ENCODE data around the gene MGAT1. TPM values are rescaled to one million over a fixed set of nuclear protein-coding genes. Genes with fewer than 3 reads are reported as not detected.

The MGAT1 gene
- total and polyA plus RNA-seq, 2 experiments from 2014 or later: 23.7 to 81.4 TPM

DNA sequence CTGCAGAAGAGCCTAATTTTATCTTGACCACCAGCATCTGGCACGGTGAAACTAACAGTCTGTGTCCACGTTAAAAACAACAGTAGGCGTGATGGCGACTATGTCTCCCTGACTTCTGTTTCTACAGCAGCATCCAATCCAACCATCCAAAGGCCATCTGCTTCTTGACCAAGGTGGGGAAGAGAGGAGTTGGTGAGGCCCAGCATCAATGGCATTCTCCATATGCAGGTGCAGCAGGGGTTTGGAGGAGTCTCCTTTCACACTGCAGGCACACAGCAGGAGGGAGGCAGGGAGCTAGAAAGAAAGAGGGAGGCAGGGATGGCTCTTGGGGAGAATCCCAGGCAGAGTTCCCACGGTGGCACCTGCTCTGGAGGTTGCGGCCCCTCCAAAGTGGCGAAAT, 27.0 kb downstream of the MGAT1 start:
- H2AFZ ChIP-seq: no peak overlapping the region
- Mint-ChIP-seq H3K36me3 (ENCODE audit: low read depth) (peaks cover 19% of the 10 kb centered on the region), H3K9me3 (peaks cover 26% of the 10 kb centered on the region), H3K4me3 (no peak overlapping the region), H3K27ac (no peak overlapping the region), H3K4me1 (no peaks in the 10 kb centered on the region), H3K27me3 (ENCODE audit: insufficient read depth, low read depth, poor library complexity) (peaks cover 5% of the 10 kb centered on the region)
- no peaks in the 10 kb centered on the region for H4K20me1 ChIP-seq (replicated peaks; ENCODE audit: insufficient read depth)
- no peak overlapping the region for H3K4me2 ChIP-seq
- no peak for DNase-seq (ENCODE audit: low spot score)
- H3K36me3 ChIP-seq (ENCODE audit: insufficient read depth): no peaks in the 10 kb centered on the region
- no peak overlapping the region for H3K4me3 ChIP-seq
- H3K4me1 ChIP-seq (ENCODE audit: insufficient read depth): no peaks in the 10 kb centered on the region
- H3K27me3 ChIP-seq (ENCODE audit: insufficient read depth): no peaks in the 10 kb centered on the region
- no peak for ATAC-seq
- H3K9me2 ChIP-seq (ENCODE audit: insufficient read depth): no peaks in the 10 kb centered on the region; the same call in 1 of the 2 replicates
- no peaks in the 10 kb centered on the region for H3F3A ChIP-seq (replicated peaks; ENCODE audit: low read depth)
- no peaks in the 10 kb centered on the region for H3K79me2 ChIP-seq (replicated peaks; ENCODE audit: insufficient read depth)
- no peak overlapping the region for H3K27ac ChIP-seq (ENCODE audit: low read depth)
- TF ChIP-seq, protein P1, sequence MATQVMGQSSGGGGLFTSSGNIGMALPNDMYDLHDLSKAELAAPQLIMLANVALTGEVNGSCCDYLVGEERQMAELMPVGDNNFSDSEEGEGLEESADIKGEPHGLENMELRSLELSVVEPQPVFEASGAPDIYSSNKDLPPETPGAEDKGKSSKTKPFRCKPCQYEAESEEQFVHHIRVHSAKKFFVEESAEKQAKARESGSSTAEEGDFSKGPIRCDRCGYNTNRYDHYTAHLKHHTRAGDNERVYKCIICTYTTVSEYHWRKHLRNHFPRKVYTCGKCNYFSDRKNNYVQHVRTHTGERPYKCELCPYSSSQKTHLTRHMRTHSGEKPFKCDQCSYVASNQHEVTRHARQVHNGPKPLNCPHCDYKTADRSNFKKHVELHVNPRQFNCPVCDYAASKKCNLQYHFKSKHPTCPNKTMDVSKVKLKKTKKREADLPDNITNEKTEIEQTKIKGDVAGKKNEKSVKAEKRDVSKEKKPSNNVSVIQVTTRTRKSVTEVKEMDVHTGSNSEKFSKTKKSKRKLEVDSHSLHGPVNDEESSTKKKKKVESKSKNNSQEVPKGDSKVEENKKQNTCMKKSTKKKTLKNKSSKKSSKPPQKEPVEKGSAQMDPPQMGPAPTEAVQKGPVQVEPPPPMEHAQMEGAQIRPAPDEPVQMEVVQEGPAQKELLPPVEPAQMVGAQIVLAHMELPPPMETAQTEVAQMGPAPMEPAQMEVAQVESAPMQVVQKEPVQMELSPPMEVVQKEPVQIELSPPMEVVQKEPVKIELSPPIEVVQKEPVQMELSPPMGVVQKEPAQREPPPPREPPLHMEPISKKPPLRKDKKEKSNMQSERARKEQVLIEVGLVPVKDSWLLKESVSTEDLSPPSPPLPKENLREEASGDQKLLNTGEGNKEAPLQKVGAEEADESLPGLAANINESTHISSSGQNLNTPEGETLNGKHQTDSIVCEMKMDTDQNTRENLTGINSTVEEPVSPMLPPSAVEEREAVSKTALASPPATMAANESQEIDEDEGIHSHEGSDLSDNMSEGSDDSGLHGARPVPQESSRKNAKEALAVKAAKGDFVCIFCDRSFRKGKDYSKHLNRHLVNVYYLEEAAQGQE (IDR thresholded peaks at IDR 0.05; ENCODE audit: unreplicated experiment): no peak
- TF ChIP-seq ZNF114 (CRISPR knock-in tag; IDR thresholded peaks at IDR 0.05) (no peak), EZH2phosphoT487 (IDR thresholded peaks at IDR 0.05; ENCODE audit: unreplicated experiment) (no peak), NANOG (IDR thresholded peaks at IDR 0.05; ENCODE audit: borderline replicate concordance) (no peak), STAT1 (IDR thresholded peaks at IDR 0.05; ENCODE audit: unreplicated experiment) (no peak), ETS1 (IDR thresholded peaks at IDR 0.05) (no peak), CREB1 (CRISPR knock-in tag; IDR thresholded peaks at IDR 0.05; ENCODE audit: low read depth) (no peak), POLR2AphosphoS5 (IDR thresholded peaks at IDR 0.05; ENCODE audit: low read depth) (no peak), JUNB (IDR thresholded peaks at IDR 0.05; ENCODE audit: unreplicated experiment) (no peak), ZNF331 (CRISPR knock-in tag; IDR thresholded peaks at IDR 0.05; ENCODE audit: low read depth) (no peak), EZH2 (IDR thresholded peaks at IDR 0.05; ENCODE audit: low read depth, unreplicated experiment) (no peak)
- TF ChIP-seq, protein P2, sequence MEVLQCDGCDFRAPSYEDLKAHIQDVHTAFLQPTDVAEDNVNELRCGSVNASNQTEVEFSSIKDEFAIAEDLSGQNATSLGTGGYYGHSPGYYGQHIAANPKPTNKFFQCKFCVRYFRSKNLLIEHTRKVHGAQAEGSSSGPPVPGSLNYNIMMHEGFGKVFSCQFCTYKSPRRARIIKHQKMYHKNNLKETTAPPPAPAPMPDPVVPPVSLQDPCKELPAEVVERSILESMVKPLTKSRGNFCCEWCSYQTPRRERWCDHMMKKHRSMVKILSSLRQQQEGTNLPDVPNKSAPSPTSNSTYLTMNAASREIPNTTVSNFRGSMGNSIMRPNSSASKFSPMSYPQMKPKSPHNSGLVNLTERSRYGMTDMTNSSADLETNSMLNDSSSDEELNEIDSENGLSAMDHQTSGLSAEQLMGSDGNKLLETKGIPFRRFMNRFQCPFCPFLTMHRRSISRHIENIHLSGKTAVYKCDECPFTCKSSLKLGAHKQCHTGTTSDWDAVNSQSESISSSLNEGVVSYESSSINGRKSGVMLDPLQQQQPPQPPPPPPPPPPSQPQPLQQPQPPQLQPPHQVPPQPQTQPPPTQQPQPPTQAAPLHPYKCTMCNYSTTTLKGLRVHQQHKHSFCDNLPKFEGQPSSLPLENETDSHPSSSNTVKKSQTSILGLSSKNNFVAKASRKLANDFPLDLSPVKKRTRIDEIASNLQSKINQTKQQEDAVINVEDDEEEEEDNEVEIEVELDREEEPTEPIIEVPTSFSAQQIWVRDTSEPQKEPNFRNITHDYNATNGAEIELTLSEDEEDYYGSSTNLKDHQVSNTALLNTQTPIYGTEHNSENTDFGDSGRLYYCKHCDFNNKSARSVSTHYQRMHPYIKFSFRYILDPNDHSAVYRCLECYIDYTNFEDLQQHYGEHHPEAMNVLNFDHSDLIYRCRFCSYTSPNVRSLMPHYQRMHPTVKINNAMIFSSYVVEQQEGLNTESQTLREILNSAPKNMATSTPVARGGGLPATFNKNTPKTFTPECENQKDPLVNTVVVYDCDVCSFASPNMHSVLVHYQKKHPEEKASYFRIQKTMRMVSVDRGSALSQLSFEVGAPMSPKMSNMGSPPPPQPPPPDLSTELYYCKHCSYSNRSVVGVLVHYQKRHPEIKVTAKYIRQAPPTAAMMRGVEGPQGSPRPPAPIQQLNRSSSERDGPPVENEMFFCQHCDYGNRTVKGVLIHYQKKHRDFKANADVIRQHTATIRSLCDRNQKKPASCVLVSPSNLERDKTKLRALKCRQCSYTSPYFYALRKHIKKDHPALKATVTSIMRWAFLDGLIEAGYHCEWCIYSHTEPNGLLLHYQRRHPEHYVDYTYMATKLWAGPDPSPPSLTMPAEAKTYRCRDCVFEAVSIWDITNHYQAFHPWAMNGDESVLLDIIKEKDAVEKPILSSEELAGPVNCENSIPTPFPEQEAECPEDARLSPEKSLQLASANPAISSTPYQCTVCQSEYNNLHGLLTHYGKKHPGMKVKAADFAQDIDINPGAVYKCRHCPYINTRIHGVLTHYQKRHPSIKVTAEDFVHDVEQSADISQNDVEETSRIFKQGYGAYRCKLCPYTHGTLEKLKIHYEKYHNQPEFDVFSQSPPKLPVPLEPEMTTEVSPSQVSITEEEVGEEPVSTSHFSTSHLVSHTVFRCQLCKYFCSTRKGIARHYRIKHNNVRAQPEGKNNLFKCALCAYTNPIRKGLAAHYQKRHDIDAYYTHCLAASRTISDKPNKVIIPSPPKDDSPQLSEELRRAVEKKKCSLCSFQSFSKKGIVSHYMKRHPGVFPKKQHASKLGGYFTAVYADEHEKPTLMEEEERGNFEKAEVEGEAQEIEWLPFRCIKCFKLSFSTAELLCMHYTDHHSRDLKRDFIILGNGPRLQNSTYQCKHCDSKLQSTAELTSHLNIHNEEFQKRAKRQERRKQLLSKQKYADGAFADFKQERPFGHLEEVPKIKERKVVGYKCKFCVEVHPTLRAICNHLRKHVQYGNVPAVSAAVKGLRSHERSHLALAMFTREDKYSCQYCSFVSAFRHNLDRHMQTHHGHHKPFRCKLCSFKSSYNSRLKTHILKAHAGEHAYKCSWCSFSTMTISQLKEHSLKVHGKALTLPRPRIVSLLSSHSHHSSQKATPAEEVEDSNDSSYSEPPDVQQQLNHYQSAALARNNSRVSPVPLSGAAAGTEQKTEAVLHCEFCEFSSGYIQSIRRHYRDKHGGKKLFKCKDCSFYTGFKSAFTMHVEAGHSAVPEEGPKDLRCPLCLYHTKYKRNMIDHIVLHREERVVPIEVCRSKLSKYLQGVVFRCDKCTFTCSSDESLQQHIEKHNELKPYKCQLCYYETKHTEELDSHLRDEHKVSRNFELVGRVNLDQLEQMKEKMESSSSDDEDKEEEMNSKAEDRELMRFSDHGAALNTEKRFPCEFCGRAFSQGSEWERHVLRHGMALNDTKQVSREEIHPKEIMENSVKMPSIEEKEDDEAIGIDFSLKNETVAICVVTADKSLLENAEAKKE (CRISPR knock-in tag; IDR thresholded peaks at IDR 0.05): no peak
- TF ChIP-seq, protein P3, sequence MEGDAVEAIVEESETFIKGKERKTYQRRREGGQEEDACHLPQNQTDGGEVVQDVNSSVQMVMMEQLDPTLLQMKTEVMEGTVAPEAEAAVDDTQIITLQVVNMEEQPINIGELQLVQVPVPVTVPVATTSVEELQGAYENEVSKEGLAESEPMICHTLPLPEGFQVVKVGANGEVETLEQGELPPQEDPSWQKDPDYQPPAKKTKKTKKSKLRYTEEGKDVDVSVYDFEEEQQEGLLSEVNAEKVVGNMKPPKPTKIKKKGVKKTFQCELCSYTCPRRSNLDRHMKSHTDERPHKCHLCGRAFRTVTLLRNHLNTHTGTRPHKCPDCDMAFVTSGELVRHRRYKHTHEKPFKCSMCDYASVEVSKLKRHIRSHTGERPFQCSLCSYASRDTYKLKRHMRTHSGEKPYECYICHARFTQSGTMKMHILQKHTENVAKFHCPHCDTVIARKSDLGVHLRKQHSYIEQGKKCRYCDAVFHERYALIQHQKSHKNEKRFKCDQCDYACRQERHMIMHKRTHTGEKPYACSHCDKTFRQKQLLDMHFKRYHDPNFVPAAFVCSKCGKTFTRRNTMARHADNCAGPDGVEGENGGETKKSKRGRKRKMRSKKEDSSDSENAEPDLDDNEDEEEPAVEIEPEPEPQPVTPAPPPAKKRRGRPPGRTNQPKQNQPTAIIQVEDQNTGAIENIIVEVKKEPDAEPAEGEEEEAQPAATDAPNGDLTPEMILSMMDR (conservative IDR thresholded peaks at IDR 0.05; ENCODE audit: low read depth in 2 of 2): no peak
